HG02642 (cell line): ENCODE results near the gene P2RX5.

ENCODE experiments used
- ATAC-seq: cut with Tn5 transposase; IDR thresholded peaks from one replicate; pipeline ENCODE4 v1.9.1; 2021; ENCODE audit warnings: mild to moderate bottlenecking; ENCODE audit not compliant: unreplicated experiment, poor library complexity

The P2RX5 gene

GRCh38 chr17:3658784-3659449, 37.0 kb downstream of the P2RX5 start:
- no peak for ATAC-seq

- ATAC-seq: no peak
Observed at GRCh38 chr17:3657874-3658783, 37.8 kb downstream of the P2RX5 start.

GRCh38 chr17:3657588-3657869, 38.4 kb downstream of the P2RX5 start:
- ATAC-seq: no peak

- ATAC-seq: no peak
Observed at GRCh38 chr17:3656755-3657587, 39.0 kb downstream of the P2RX5 start.

- no peak for ATAC-seq
Observed at GRCh38 chr17:3656353-3656752, 39.6 kb downstream of the P2RX5 start.

- ATAC-seq: no peak
Observed at GRCh38 chr17:3655766-3656165, 40.2 kb downstream of the P2RX5 start.

- ATAC-seq: no peak
Observed at GRCh38 chr17:3647769-3648555, 48.0 kb downstream of the P2RX5 start.

- ATAC-seq: no peak
Observed at GRCh38 chr17:3647251-3647650, 48.7 kb downstream of the P2RX5 start.

- no peak for ATAC-seq
Observed at GRCh38 chr17:3645310-3645709, 50.6 kb downstream of the P2RX5 start.

GRCh38 chr17:3643889-3644349, 52.0 kb downstream of the P2RX5 start:
- no peak for ATAC-seq

GRCh38 chr17:3641717-3642486, 54.1 kb downstream of the P2RX5 start:
- no peak for ATAC-seq

GRCh38 chr17:3641014-3641413, 54.9 kb downstream of the P2RX5 start:
- ATAC-seq: no peak

- ATAC-seq: no peak
Observed at GRCh38 chr17:3639981-3640596, 55.9 kb downstream of the P2RX5 start.

- peak; percentile 12 for ATAC-seq
Observed at GRCh38 chr17:3636908-3637373, 59.0 kb downstream of the P2RX5 start.

GRCh38 chr17:3636154-3636907, 59.6 kb downstream of the P2RX5 start, which contains the start of the genes CTNS and SHPK:
Gene CTNS (plus strand): TSS chr17:3636760. CDS start chr17:3640207, 3,447 bp downstream.
Gene SHPK (minus strand): TSS chr17:3636250. CDS start chr17:3636219, 31 bp downstream.
- peak; percentile 94 for ATAC-seq

- ATAC-seq: no peak
Observed at GRCh38 chr17:3635474-3636153, 60.3 kb downstream of the P2RX5 start.

- ATAC-seq: no peak
Observed at GRCh38 chr17:3632287-3632686, 63.7 kb downstream of the P2RX5 start.
